Measurements from ENCODE around the gene TNS4.

TNS4 gene

DNA sequence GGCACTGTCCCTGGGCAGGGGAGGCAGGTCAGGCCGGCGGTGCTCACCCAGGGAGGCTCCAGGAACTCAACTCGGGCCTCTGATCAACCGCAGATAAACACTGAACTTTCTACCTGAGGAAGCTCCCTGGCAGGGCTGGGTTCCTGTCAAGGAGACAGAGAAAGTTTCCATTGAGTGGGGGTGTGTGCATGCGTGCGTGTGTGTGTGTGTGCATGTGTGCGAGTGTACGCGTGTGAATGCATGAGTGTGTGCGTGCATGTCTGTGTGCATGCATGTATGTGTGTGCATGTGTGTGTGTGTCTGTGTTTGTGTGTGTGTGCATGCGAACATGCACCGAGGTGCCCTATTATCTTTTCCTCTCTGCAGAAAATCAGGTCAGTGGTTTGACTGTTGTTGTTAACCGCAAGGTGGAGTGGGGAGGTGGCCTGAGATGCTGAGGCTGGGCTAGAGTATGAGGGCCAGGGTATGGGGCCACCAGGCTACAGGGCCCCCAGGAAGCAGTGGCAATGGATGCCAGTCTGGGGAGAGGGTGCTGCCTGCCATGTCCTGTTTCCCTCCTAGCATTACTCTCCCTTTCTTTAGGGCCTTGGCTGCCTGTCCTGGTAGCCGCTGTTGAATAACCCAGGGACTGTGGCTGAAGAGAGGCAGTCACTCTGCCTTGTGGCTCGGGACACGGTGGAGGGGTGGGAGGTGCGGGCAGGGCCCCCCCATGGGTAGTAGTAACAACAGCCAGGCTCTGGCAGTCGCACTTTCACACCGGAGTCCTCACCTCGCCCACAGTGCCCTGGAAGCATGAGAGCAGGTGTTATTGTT lies 39.8 kb upstream of the TNS4 start:
- Histone ChIP-seq H3K18ac (ENCODE audit: low read length) (no peak overlapping the region), H3K4me2 (ENCODE audit: low read length) (no peak overlapping the region), H3K27ac (ENCODE audit: low read depth, low read length) (no peak overlapping the region), H2BK5ac (ENCODE audit: low read length) (no peak overlapping the region), H3K36me3 (ENCODE audit: control insufficient read depth, insufficient read depth, low read length) (no peaks in the 10 kb centered on the region), H4K8ac (ENCODE audit: low read depth, low read length) (no peak overlapping the region), H4K5ac (ENCODE audit: low read length) (no peak overlapping the region), H3K56ac (ENCODE audit: low read length) (no peak overlapping the region), H3K79me2 (ENCODE audit: control insufficient read depth, insufficient read depth, low read length) (no peaks in the 10 kb centered on the region), H3K23ac (ENCODE audit: low read length) (peak overlapping the region; percentile 33), H3K79me1 (ENCODE audit: low read length) (no peaks in the 10 kb centered on the region), H2BK15ac (replicated peaks; ENCODE audit: low read depth) (no peak overlapping the region), H3K27me3 (ENCODE audit: insufficient read depth, low read length, poor library complexity) (no peaks in the 10 kb centered on the region), H2BK120ac (ENCODE audit: low read depth, low read length) (no peak overlapping the region), H3K4me3 (ENCODE audit: low read length) (no peak overlapping the region), H3K9ac (ENCODE audit: low read length) (no peak overlapping the region), H3K4ac (ENCODE audit: low read depth, low read length) (no peak overlapping the region), H3K4me1 (ENCODE audit: control insufficient read depth, low read depth, low read length) (peaks cover 12% of the 10 kb centered on the region), H2AK5ac (ENCODE audit: low read length) (no peak overlapping the region)
- no peak for DNase-seq
- WGBS (ENCODE audit: extremely low coverage, insufficient coverage, low lambda C conversion rate), result no CpG with 5 or more reads among the region's 20 CpGs

DNA sequence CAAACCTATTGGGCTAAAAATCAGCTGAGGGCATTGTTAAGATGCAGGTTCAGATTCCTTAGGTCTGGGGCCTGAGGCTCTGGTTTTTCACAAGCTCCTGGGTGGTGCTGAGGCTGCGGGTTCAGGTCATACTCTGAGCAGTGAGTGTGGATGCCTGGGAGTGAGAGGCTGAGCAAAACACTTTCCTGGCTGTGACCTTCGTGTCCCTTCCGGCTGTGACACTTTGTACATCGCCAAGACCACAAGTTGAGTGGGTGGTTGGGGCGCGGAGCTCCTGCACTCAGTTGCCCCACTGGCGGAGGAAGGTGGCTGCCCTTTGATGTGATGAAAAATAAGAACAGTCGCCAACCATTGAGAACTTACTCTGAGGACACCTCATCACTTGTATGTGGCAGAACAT lies 39.0 kb upstream of the TNS4 start:
- Histone ChIP-seq H3K27me3 (ENCODE audit: insufficient read depth, low read length, poor library complexity) (no peaks in the 10 kb centered on the region), H2BK5ac (ENCODE audit: low read length) (no peak overlapping the region), H3K79me2 (ENCODE audit: control insufficient read depth, insufficient read depth, low read length) (no peaks in the 10 kb centered on the region), H3K27ac (ENCODE audit: low read depth, low read length) (no peak overlapping the region), H3K4me1 (ENCODE audit: control insufficient read depth, low read depth, low read length) (peaks cover 12% of the 10 kb centered on the region), H4K8ac (ENCODE audit: low read depth, low read length) (no peak overlapping the region), H2BK120ac (ENCODE audit: low read depth, low read length) (no peak overlapping the region), H3K4me3 (ENCODE audit: low read length) (no peak overlapping the region), H3K23ac (ENCODE audit: low read length) (no peak overlapping the region), H3K79me1 (ENCODE audit: low read length) (no peaks in the 10 kb centered on the region), H3K56ac (ENCODE audit: low read length) (no peak overlapping the region), H3K4ac (ENCODE audit: low read depth, low read length) (no peak overlapping the region), H3K4me2 (ENCODE audit: low read length) (no peak overlapping the region), H2BK15ac (replicated peaks; ENCODE audit: low read depth) (no peak overlapping the region), H3K18ac (ENCODE audit: low read length) (no peak overlapping the region), H2AK5ac (ENCODE audit: low read length) (no peak overlapping the region), H3K36me3 (ENCODE audit: control insufficient read depth, insufficient read depth, low read length) (no peaks in the 10 kb centered on the region), H4K5ac (ENCODE audit: low read length) (no peak overlapping the region), H3K9ac (ENCODE audit: low read length) (no peak overlapping the region)
- WGBS (ENCODE audit: extremely low coverage, insufficient coverage, low lambda C conversion rate), result no CpG with 5 or more reads among the region's 8 CpGs
- DNase-seq, result peak; percentile 44

DNA sequence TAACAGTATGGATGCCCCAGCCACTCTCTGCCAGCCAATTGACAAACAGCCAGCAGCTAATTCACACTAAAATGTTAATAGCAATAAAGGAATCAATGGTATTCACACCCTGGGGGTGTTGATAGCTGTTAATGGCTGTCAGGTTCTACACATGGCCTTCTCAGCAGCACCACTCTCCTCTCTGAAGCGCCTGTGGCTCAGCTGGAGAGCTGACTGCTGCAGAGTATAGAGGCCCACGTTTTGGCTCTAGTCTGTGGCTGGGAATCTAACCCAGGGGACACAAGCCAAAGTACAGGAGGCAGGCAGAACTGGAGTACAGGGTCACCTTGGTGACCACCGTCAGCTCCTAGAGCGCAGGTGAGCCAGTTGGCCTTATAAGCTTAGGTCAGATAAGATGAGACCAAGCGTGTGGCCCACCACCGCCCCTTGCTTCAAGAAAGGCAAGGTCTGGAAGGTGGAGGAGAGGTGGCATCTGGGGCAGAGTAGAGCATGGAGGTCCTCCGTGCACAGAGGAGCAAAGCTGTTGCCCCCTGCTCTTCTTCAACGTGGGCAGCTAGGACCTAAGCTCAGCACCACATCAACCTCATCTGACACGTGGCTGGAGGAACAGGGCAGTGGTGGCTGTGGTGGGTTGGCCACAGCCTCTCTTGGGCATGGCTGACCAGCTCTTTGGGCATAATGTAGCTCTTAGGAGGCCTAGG lies 38.4 kb upstream of the TNS4 start:
- Histone ChIP-seq H3K36me3 (ENCODE audit: control insufficient read depth, insufficient read depth, low read length) (no peaks in the 10 kb centered on the region), H3K27me3 (ENCODE audit: insufficient read depth, low read length, poor library complexity) (no peaks in the 10 kb centered on the region), H3K18ac (ENCODE audit: low read length) (no peak overlapping the region), H3K9ac (ENCODE audit: low read length) (no peak overlapping the region), H3K56ac (ENCODE audit: low read length) (peak overlapping the region; percentile 54), H3K4me2 (ENCODE audit: low read length) (no peak overlapping the region), H4K5ac (ENCODE audit: low read length) (no peak overlapping the region), H3K27ac (ENCODE audit: low read depth, low read length) (no peak overlapping the region), H3K79me1 (ENCODE audit: low read length) (no peaks in the 10 kb centered on the region), H3K4ac (ENCODE audit: low read depth, low read length) (no peak overlapping the region), H4K8ac (ENCODE audit: low read depth, low read length) (no peak overlapping the region), H3K23ac (ENCODE audit: low read length) (no peak overlapping the region), H2BK120ac (ENCODE audit: low read depth, low read length) (no peak overlapping the region), H3K4me1 (ENCODE audit: control insufficient read depth, low read depth, low read length) (peaks cover 12% of the 10 kb centered on the region), H3K79me2 (ENCODE audit: control insufficient read depth, insufficient read depth, low read length) (no peaks in the 10 kb centered on the region), H2BK5ac (ENCODE audit: low read length) (no peak overlapping the region), H2AK5ac (ENCODE audit: low read length) (no peak overlapping the region), H3K4me3 (ENCODE audit: low read length) (no peak overlapping the region), H2BK15ac (replicated peaks; ENCODE audit: low read depth) (no peak overlapping the region)
- WGBS (ENCODE audit: extremely low coverage, insufficient coverage, low lambda C conversion rate), result no CpG with 5 or more reads among the region's 9 CpGs
- DNase-seq, result peak; percentile 87

DNA sequence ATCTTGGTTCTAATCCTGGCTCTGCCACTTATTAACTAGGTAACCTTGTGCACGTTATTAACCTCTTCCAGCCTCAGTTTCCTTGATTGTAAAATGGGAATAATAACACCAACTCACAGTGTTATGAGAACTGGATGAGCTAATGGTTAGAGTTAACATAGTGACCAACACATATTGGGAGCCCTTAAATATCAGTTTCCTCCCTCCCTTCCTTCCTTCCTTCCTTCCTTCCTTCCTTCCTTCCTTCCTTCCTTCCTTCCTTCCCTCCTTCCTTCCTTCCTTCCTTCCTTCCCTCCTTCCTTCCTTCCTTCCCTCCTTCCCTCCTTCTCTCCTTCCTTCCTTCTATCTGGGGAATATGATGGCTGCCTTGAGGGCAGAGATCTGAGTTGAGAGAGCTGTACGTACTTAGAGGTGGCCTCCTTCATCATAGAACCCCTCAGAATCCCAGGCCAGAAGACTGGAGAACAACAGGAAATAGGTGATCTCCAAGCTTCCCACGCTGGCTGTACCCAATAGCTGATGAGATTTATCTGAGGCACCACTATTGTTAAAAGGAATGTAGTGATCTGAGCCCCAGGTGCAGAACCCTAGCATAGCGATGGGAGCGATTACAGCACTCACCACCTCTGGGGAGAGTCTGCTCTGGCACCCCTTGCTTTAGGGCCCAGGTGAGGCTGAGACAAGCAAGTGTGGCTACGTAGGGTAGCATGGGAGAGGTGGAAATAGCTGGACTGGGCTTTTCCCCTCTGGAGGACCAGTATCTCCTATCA lies 37.7 kb upstream of the TNS4 start:
- Histone ChIP-seq H2AK5ac (ENCODE audit: low read length) (no peak overlapping the region), H3K4me1 (ENCODE audit: control insufficient read depth, low read depth, low read length) (peaks cover 12% of the 10 kb centered on the region), H4K5ac (ENCODE audit: low read length) (no peak overlapping the region), H3K79me2 (ENCODE audit: control insufficient read depth, insufficient read depth, low read length) (no peaks in the 10 kb centered on the region), H3K4me2 (ENCODE audit: low read length) (no peak overlapping the region), H2BK5ac (ENCODE audit: low read length) (no peak overlapping the region), H2BK15ac (replicated peaks; ENCODE audit: low read depth) (no peak overlapping the region), H3K4ac (ENCODE audit: low read depth, low read length) (no peak overlapping the region), H3K56ac (ENCODE audit: low read length) (peak overlapping the region; percentile 54), H3K4me3 (ENCODE audit: low read length) (no peak overlapping the region), H3K79me1 (ENCODE audit: low read length) (no peaks in the 10 kb centered on the region), H3K23ac (ENCODE audit: low read length) (no peak overlapping the region), H3K9ac (ENCODE audit: low read length) (no peak overlapping the region), H4K8ac (ENCODE audit: low read depth, low read length) (no peak overlapping the region), H3K27me3 (ENCODE audit: insufficient read depth, low read length, poor library complexity) (no peaks in the 10 kb centered on the region), H3K36me3 (ENCODE audit: control insufficient read depth, insufficient read depth, low read length) (no peaks in the 10 kb centered on the region), H3K27ac (ENCODE audit: low read depth, low read length) (no peak overlapping the region), H2BK120ac (ENCODE audit: low read depth, low read length) (no peak overlapping the region), H3K18ac (ENCODE audit: low read length) (no peak overlapping the region)
- no CpG with 5 or more reads among the region's 6 CpGs for WGBS (ENCODE audit: extremely low coverage, insufficient coverage, low lambda C conversion rate)
- DNase-seq, result peak; percentile 67

DNA sequence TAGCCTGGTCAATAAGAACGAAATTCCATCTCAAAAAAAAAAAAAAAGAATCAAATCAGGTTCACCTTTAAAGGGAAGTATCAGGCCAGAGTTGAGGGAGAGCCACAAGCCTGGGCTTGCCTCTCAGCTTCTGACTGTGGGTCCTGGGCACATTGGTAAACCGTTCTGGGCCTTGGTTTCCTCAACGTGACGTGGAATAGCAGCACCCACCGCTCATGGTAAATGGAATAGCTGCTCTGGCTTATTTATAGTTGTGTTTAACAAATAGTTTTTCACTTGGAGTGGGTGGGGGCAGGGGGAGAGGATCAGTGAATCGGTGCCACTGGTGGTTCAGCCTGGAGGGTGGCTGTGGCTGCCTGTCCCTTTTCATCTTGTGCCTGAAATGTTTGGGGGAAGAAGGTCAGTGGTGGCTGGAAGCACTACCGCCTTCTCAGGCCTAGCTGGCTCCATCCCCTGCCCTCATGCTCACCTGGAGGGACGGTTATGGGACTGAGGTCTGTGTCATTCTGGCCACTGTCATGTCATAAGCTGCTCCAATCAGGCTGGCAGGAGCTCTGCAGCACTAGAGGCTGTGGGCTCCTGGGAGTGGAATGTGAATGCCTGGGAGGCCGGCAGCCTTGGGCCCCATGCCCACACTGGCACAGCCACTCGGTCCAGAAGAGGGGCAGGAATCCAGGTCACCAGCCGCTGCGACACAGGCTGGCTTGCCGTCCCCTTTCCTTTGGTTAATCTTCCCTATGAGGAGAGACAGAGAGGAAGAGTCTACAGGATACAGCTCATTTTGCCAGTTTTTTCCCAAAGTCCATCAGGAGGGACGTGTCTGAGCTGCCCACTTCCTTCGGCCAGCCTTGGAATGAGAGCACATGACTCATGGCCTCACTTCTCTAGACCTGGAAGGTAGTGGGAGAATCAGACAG lies 36.9 kb upstream of the TNS4 start:
- H4K5ac ChIP-seq (ENCODE audit: low read length), result no peak overlapping the region
- no peaks in the 10 kb centered on the region for H3K79me2 ChIP-seq (ENCODE audit: control insufficient read depth, insufficient read depth, low read length)
- DNase-seq, result no peak
- H2BK120ac ChIP-seq (ENCODE audit: low read depth, low read length), result no peak overlapping the region
- no peak overlapping the region for H3K27ac ChIP-seq (ENCODE audit: low read depth, low read length)
- H3K4ac ChIP-seq (ENCODE audit: low read depth, low read length), result no peak overlapping the region
- no peak overlapping the region for H2BK5ac ChIP-seq (ENCODE audit: low read length)
- no CpG with 5 or more reads among the region's 15 CpGs for WGBS (ENCODE audit: extremely low coverage, insufficient coverage, low lambda C conversion rate)
- H3K79me1 ChIP-seq (ENCODE audit: low read length), result no peaks in the 10 kb centered on the region
- no peak overlapping the region for H3K9ac ChIP-seq (ENCODE audit: low read length)
- H3K27me3 ChIP-seq (ENCODE audit: insufficient read depth, low read length, poor library complexity), result no peaks in the 10 kb centered on the region
- peak overlapping the region; percentile 63 for H2AK5ac ChIP-seq (ENCODE audit: low read length)
- no peaks in the 10 kb centered on the region for H3K36me3 ChIP-seq (ENCODE audit: control insufficient read depth, insufficient read depth, low read length)
- H3K23ac ChIP-seq (ENCODE audit: low read length), result no peak overlapping the region
- H3K18ac ChIP-seq (ENCODE audit: low read length), result no peak overlapping the region
- H3K4me3 ChIP-seq (ENCODE audit: low read length), result no peak overlapping the region
- H2BK15ac ChIP-seq (replicated peaks; ENCODE audit: low read depth), result no peak overlapping the region
- H4K8ac ChIP-seq (ENCODE audit: low read depth, low read length), result no peak overlapping the region
- peak overlapping the region; percentile 28 for H3K56ac ChIP-seq (ENCODE audit: low read length)
- H3K4me1 ChIP-seq (ENCODE audit: control insufficient read depth, low read depth, low read length), result peaks cover 12% of the 10 kb centered on the region
- H3K4me2 ChIP-seq (ENCODE audit: low read length), result no peak overlapping the region
